ENCODE measurements around the gene TGM1. TPM values are rescaled to one million over a fixed set of nuclear protein-coding genes. Genes with fewer than 3 reads are reported as not detected.

Gene TGM1
- total RNA-seq, 6 experiments from 2014 or later: 0.37 to 1.9 (median 0.77) TPM

- TF ChIP-seq, protein P1, sequence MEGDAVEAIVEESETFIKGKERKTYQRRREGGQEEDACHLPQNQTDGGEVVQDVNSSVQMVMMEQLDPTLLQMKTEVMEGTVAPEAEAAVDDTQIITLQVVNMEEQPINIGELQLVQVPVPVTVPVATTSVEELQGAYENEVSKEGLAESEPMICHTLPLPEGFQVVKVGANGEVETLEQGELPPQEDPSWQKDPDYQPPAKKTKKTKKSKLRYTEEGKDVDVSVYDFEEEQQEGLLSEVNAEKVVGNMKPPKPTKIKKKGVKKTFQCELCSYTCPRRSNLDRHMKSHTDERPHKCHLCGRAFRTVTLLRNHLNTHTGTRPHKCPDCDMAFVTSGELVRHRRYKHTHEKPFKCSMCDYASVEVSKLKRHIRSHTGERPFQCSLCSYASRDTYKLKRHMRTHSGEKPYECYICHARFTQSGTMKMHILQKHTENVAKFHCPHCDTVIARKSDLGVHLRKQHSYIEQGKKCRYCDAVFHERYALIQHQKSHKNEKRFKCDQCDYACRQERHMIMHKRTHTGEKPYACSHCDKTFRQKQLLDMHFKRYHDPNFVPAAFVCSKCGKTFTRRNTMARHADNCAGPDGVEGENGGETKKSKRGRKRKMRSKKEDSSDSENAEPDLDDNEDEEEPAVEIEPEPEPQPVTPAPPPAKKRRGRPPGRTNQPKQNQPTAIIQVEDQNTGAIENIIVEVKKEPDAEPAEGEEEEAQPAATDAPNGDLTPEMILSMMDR (IDR thresholded peaks at IDR 0.05): no peak
- TF ChIP-seq POLR2A (IDR thresholded peaks at IDR 0.05): no peak
- Histone ChIP-seq H3K27me3 (no peaks in the 10 kb centered on the region), H3K4me1 (no peaks in the 10 kb centered on the region), H3K9me3 (no peaks in the 10 kb centered on the region), H3K27ac (no peak overlapping the region), H3K36me3 (no peaks in the 10 kb centered on the region), H3K4me3 (no peak overlapping the region)
- DNase-seq (no peak), ATAC-seq (no peak)
- WGBS (ENCODE audit: insufficient coverage, low coverage, low lambda C conversion rate, missing lambda C conversion rate): no CpG with 5 or more reads among the region's 11 CpGs
- intact Hi-C loops (cut with DNase I): no loop called here
Measured at GRCh38 chr14:24252289-24253124, 10.5 kb downstream of the TGM1 start.

- no peak for TF ChIP-seq POLR2A (IDR thresholded peaks at IDR 0.05)
- TF ChIP-seq, protein P1 (IDR thresholded peaks at IDR 0.05): no peak
- no peak for ATAC-seq
- no CpG with 5 or more reads among the region's 1 CpG for WGBS (ENCODE audit: insufficient coverage, low coverage, low lambda C conversion rate, missing lambda C conversion rate)
- Histone ChIP-seq H3K36me3 (no peaks in the 10 kb centered on the region), H3K27me3 (no peaks in the 10 kb centered on the region), H3K4me1 (no peaks in the 10 kb centered on the region), H3K9me3 (no peaks in the 10 kb centered on the region), H3K4me3 (no peak overlapping the region), H3K27ac (no peak overlapping the region)
- no peak for DNase-seq
- intact Hi-C loops (cut with DNase I): no loop called here
Measured at GRCh38 chr14:24251880-24252288, 11.1 kb downstream of the TGM1 start.

DNA sequence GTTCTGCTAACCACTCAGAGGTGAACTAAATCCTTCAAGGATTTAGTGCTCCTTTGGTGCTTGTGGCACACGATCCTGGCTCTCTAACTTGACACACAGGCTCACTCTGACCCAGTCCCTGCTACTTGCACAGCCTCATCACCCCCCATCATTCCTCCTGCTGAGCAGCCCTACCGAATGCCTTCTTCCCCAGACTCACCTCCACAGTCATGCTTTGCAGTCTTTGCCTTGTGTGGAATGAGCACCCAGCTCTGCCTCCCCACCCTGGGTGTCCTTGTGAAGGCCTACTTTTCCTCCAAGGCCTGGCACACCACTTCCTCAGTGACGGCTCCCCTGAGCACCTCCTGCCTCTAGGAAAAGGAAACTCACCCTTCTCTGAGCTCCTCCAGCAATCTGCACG, 12.6 kb downstream of the TGM1 start:
- Histone ChIP-seq H3K9me3 (no peaks in the 10 kb centered on the region), H3K4me1 (no peaks in the 10 kb centered on the region), H3K4me3 (no peak overlapping the region), H3K27me3 (no peaks in the 10 kb centered on the region), H3K27ac (no peak overlapping the region), H3K36me3 (no peaks in the 10 kb centered on the region)
- intact Hi-C loops (cut with DNase I): no loop called here
- ATAC-seq (no peak), DNase-seq (no peak)
- WGBS (ENCODE audit: insufficient coverage, low coverage, low lambda C conversion rate, missing lambda C conversion rate): 64% methylated on average over 3 of the region's 4 CpGs
- no peak for TF ChIP-seq POLR2A (IDR thresholded peaks at IDR 0.05)
- TF ChIP-seq, protein P1 (IDR thresholded peaks at IDR 0.05): no peak

- TF ChIP-seq POLR2A (IDR thresholded peaks at IDR 0.05): no peak
- TF ChIP-seq, protein P1 (IDR thresholded peaks at IDR 0.05): no peak
Measured at GRCh38 chr14:24249230-24250021, 13.6 kb downstream of the TGM1 start.

More at GRCh38 chr14:24249230-24250021, 13.6 kb downstream of the TGM1 start:
- Histone ChIP-seq H3K27me3 (no peaks in the 10 kb centered on the region), H3K4me1 (no peaks in the 10 kb centered on the region), H3K4me3 (no peak overlapping the region), H3K27ac (no peak overlapping the region), H3K36me3 (no peaks in the 10 kb centered on the region), H3K9me3 (no peaks in the 10 kb centered on the region)
- intact Hi-C loops (cut with DNase I): loop anchor here in 1 of 2 donors (10.0 kb wide), 1 partner anchor 45 kb away; the partner anchor contains the start of genes DHRS1 and NOP9
- WGBS (ENCODE audit: insufficient coverage, low coverage, low lambda C conversion rate, missing lambda C conversion rate): 54% methylated on average over 7 of the region's 13 CpGs
- no peak for DNase-seq
- ATAC-seq: no peak

All from right lobe of liver (tissue), 6 donors.